ENCODE results near the gene WNK4.

DNA sequence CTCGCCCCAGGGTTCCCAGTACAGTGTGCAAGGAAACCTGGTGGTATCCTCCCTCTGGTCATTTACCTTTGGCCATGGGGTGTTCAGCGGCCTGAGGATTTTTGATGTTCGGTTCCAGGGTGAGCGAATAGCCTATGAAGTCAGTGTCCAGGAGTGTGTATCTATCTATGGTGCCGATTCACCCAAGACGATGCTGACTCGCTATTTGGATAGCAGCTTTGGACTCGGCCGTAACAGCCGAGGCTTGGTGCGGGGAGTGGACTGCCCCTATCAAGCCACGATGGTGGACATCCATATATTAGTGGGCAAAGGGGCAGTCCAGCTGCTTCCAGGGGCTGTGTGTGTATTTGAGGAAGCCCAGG lies 65.1 kb downstream of the WNK4 start:
- no peak for TF ChIP-seq POLR2AphosphoS5 (IDR thresholded peaks at IDR 0.05)
- TF ChIP-seq, protein P1, sequence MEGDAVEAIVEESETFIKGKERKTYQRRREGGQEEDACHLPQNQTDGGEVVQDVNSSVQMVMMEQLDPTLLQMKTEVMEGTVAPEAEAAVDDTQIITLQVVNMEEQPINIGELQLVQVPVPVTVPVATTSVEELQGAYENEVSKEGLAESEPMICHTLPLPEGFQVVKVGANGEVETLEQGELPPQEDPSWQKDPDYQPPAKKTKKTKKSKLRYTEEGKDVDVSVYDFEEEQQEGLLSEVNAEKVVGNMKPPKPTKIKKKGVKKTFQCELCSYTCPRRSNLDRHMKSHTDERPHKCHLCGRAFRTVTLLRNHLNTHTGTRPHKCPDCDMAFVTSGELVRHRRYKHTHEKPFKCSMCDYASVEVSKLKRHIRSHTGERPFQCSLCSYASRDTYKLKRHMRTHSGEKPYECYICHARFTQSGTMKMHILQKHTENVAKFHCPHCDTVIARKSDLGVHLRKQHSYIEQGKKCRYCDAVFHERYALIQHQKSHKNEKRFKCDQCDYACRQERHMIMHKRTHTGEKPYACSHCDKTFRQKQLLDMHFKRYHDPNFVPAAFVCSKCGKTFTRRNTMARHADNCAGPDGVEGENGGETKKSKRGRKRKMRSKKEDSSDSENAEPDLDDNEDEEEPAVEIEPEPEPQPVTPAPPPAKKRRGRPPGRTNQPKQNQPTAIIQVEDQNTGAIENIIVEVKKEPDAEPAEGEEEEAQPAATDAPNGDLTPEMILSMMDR (IDR thresholded peaks at IDR 0.05 in 8 of 11, conservative IDR thresholded peaks at IDR 0.05 in 3 of 11) = no peak
- no peak for TF ChIP-seq POLR2A (IDR thresholded peaks at IDR 0.05)

Data from spleen (tissue), 7 donors.